Measurements from ENCODE around the gene RAB6A.
"Not testable (repeated sequence)": the region's sequence is repeated elsewhere in the genome, so short reads cannot be mapped to it uniquely, and the experiment has no call there.

Gene RAB6A

GRCh38 chr11:73743045-73743444 lies 17.8 kb downstream of the RAB6A start:
- TF ChIP-seq ZFX (IDR thresholded peaks at IDR 0.05; ENCODE audit: borderline replicate concordance) (no peak), CTCF (IDR thresholded peaks at IDR 0.05) (no peak)
- H3K27ac ChIP-seq, result no peak overlapping the region

- not testable (repeated sequence) for H3K27ac ChIP-seq
Observed at GRCh38 chr11:73735959-73736358, 24.9 kb downstream of the RAB6A start.

GRCh38 chr11:73734993-73735392 lies 25.9 kb downstream of the RAB6A start:
- TF ChIP-seq ZFX (IDR thresholded peaks at IDR 0.05; ENCODE audit: borderline replicate concordance), result no peak
- no peak for TF ChIP-seq CTCF (IDR thresholded peaks at IDR 0.05)

DNA sequence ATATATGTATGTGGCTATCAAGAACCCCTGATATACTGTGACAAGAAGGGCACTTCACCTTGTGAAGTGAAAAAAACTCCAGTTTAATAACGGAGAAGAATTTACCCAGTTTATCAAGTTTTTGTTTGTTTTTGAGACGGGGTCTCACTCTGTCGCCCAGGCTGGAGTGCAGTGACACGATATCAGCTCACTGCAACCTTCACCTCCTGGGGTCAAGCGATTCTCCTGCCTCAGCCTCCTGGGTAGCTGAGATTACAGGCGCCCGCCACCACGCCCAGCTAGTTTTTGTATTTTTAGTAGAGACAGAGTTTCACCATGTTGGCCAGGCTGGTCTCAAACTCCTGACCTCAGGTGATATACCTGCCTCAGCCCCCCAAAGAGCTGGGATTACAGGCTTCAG lies 26.9 kb downstream of the RAB6A start:
- not testable (repeated sequence) for H3K27ac ChIP-seq

More at GRCh38 chr11:73734993-73735392, 25.9 kb downstream of the RAB6A start:
- H3K27ac ChIP-seq, result no peak overlapping the region

GRCh38 chr11:73732936-73733335 lies 27.9 kb downstream of the RAB6A start:
- H3K27ac ChIP-seq, result not testable (repeated sequence)

DNA sequence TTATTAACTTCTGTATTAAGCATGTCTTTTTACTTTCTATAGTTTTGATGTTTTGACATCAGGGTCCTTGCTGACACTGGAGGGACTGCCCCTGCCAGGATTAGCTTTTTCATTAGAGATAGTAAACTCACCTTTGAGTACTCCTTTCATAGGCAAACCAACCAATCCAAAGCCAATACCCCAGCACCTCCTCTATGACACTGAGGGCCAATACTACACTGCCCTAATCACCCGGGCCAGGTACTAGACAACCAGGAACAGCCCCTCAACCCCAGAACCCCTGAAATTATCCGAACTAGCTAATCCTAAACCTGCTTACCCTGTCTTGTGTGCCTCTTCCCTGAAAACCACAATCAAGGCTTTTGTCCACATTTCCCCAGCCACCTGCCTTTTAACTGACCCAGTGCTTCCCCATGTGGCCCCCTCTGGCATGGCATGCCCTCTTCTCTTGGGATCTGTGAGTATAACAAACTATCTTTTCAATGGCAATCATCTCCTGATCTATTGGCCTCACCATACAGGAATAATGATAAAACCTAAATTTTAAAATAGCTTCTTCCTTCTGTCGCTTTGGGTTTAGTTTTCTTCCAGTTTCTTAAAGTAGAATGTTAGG lies 31.2 kb downstream of the RAB6A start:
- H3K27ac ChIP-seq, result no peak overlapping the region
- TF ChIP-seq CTCF (IDR thresholded peaks at IDR 0.05), result peak; percentile 67
- no peak for TF ChIP-seq ZFX (IDR thresholded peaks at IDR 0.05; ENCODE audit: borderline replicate concordance)

DNA sequence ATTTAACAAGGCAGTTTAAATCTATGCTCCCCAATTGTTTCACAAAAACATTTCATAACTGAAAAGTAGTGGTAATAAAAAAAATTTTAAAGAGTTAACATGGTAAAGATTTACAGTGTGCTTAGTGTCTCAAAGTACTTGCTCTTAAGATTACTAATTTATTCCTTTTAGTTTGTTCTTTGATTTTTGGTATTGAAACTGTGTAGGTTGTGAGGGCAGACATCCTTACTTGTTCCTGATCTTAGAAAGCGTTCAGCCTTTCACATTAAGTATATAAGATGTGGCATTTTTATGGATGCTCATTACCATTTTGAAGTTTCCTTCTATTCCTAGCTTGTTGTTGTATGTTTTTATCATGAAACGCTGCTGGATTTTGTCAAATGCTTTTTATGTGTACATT lies 32.9 kb downstream of the RAB6A start:
- no peak overlapping the region for H3K27ac ChIP-seq
- TF ChIP-seq ZFX (IDR thresholded peaks at IDR 0.05; ENCODE audit: borderline replicate concordance), result no peak
- TF ChIP-seq CTCF (IDR thresholded peaks at IDR 0.05), result no peak

GRCh38 chr11:73726825-73727224 lies 34.0 kb downstream of the RAB6A start:
- TF ChIP-seq ZFX (IDR thresholded peaks at IDR 0.05; ENCODE audit: borderline replicate concordance) (no peak), CTCF (IDR thresholded peaks at IDR 0.05) (no peak)
- no peak overlapping the region for H3K27ac ChIP-seq

DNA sequence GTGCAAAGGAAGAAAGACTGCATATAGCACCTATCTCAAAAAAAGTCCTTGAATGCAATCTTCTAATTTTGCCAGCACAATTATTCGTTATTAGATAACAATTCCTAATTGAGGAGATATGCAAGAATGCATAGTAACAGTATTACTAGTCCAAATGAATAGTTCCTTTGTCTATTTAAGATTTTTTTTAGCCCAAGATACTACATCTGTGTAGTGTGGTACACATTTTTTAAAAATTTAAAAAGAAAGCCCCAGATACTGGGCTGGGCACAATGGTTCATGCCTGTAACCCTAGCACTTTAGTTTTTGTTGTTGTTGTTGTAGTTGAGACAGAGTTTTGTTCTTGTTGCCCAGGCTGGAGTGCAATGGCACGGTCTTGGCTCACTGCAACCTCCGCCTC lies 43.7 kb downstream of the RAB6A start:
- H3K27ac ChIP-seq, result no peak overlapping the region
- no peak for TF ChIP-seq ZFX (IDR thresholded peaks at IDR 0.05; ENCODE audit: borderline replicate concordance)
- TF ChIP-seq CTCF (IDR thresholded peaks at IDR 0.05), result no peak
